SK-N-MC (cell line): ENCODE results near the gene B3GNT2.

ENCODE experiments used
- EZH2 ChIP-seq: fragments of 200-600 bp; sonication (generic); IDR thresholded peaks from one replicate; pipeline ENCODE4 v1.6.1; 2017; ENCODE audit warnings: antibody characterized with exemption
- POLR2AphosphoS5 ChIP-seq: IDR thresholded peaks from 2 replicates; pipeline ENCODE4 v1.6.1; 2012; ENCODE audit warnings: mild to moderate bottlenecking, low read depth, low read length, borderline replicate concordance

- no peak for TF ChIP-seq EZH2
- TF ChIP-seq POLR2AphosphoS5 = no peak
These were observed 22.1 kb downstream of the B3GNT2 start for GRCh38 chr2:62217970-62218369.
